ENCODE measurements around the gene CP. TPM values are rescaled to one million over a fixed set of nuclear protein-coding genes. Genes with fewer than 3 reads are reported as not detected.

CP gene
- total RNA-seq, 1 experiment from 2014 or later: 1.5 TPM

- Mint-ChIP-seq H3K27me3 (ENCODE audit: low read depth) (no peaks in the 10 kb centered on the region), H3K4me1 (0 out of 2 replicates have a peak, but pooled peaks cover 3% of the 10 kb centered on the region), H3K4me3 (no peak overlapping the region), H3K9me3 (no peaks in the 10 kb centered on the region), H3K36me3 (peaks cover 46% of the 10 kb centered on the region), H3K27ac (no peak overlapping the region)
- POLR2A ChIA-PET: no interaction called here
- DNase-seq (ENCODE audit: low spot score) (no peak), ATAC-seq (no peak)
- TF ChIP-seq EMX1 (CRISPR knock-in tag; IDR thresholded peaks at IDR 0.05): no peak
- no peak for TF ChIP-seq CREB1 (CRISPR knock-in tag; IDR thresholded peaks at IDR 0.05)
- TF ChIP-seq HMGA2 (CRISPR knock-in tag; IDR thresholded peaks at IDR 0.05): no peak
- TF ChIP-seq PRDM15 (CRISPR knock-in tag; IDR thresholded peaks at IDR 0.05): no peak
- TF ChIP-seq ATF3 (CRISPR knock-in tag; conservative IDR thresholded peaks at IDR 0.05): no peak
- TF ChIP-seq NFYB (CRISPR knock-in tag; conservative IDR thresholded peaks at IDR 0.05; ENCODE audit: low read depth): no peak
- no peak for TF ChIP-seq ZNF425 (CRISPR knock-in tag; conservative IDR thresholded peaks at IDR 0.05)
- CTCF ChIA-PET: no interaction called here
Observed at GRCh38 chr3:149145974-149146373, 75.7 kb downstream of the CP start.

GRCh38 chr3:149145356-149145755 lies 76.3 kb downstream of the CP start:
- DNase-seq (ENCODE audit: low spot score): no peak
- ChIA-PET POLR2A (no interaction called here), CTCF (no interaction called here)
- Mint-ChIP-seq H3K4me1 (0 out of 2 replicates have a peak, but pooled peaks cover 3% of the 10 kb centered on the region), H3K4me3 (no peak overlapping the region), H3K9me3 (no peaks in the 10 kb centered on the region), H3K36me3 (peaks cover 48% of the 10 kb centered on the region), H3K27me3 (ENCODE audit: low read depth) (no peaks in the 10 kb centered on the region), H3K27ac (peak overlapping the region; percentile 9; the same call in 1 of the 2 replicates)
- ATAC-seq: no peak
- no peak for TF ChIP-seq ZNF532 (CRISPR knock-in tag; IDR thresholded peaks at IDR 0.05; ENCODE audit: borderline replicate concordance)
- TF ChIP-seq ETV6 (CRISPR knock-in tag; IDR thresholded peaks at IDR 0.05): no peak
- TF ChIP-seq TP53 (CRISPR knock-in tag; IDR thresholded peaks at IDR 0.05): no peak
- no peak for TF ChIP-seq ZNF232 (CRISPR knock-in tag; IDR thresholded peaks at IDR 0.05)
- no peak for TF ChIP-seq ZNF219 (CRISPR knock-in tag; IDR thresholded peaks at IDR 0.05; ENCODE audit: borderline replicate concordance)
- no peak for TF ChIP-seq ZBTB21 (CRISPR knock-in tag; IDR thresholded peaks at IDR 0.05; ENCODE audit: borderline replicate concordance)
- TF ChIP-seq ATF2 (CRISPR knock-in tag; IDR thresholded peaks at IDR 0.05; ENCODE audit: borderline replicate concordance, low read depth): no peak
- no peak for TF ChIP-seq ZNF396 (CRISPR knock-in tag; IDR thresholded peaks at IDR 0.05; ENCODE audit: borderline replicate concordance)
- TF ChIP-seq ZNF512 (CRISPR knock-in tag; IDR thresholded peaks at IDR 0.05; ENCODE audit: borderline replicate concordance): no peak
- TF ChIP-seq ZNF281 (CRISPR knock-in tag; IDR thresholded peaks at IDR 0.05): no peak
- TF ChIP-seq GABPB1 (CRISPR knock-in tag; IDR thresholded peaks at IDR 0.05): no peak

Measured in WTC11 (cell line).